Stimulated activated CD4-positive, alpha-beta T cell treated with anti-CD3 and anti-CD28 coated beads, Interleukin-2, amount 100 ng/mL, for 24 hours (primary cell): ENCODE measurements around the gene TBC1D22A.
A peak's percentile ranks its signal among the peaks of the same experiment; 100 is the strongest.

ENCODE experiments used
- DNase-seq, 2 donors: peaks; one replicate each; pipeline ENCODE4 v3.0.0-alpha.2; 2020

The TBC1D22A gene

DNA sequence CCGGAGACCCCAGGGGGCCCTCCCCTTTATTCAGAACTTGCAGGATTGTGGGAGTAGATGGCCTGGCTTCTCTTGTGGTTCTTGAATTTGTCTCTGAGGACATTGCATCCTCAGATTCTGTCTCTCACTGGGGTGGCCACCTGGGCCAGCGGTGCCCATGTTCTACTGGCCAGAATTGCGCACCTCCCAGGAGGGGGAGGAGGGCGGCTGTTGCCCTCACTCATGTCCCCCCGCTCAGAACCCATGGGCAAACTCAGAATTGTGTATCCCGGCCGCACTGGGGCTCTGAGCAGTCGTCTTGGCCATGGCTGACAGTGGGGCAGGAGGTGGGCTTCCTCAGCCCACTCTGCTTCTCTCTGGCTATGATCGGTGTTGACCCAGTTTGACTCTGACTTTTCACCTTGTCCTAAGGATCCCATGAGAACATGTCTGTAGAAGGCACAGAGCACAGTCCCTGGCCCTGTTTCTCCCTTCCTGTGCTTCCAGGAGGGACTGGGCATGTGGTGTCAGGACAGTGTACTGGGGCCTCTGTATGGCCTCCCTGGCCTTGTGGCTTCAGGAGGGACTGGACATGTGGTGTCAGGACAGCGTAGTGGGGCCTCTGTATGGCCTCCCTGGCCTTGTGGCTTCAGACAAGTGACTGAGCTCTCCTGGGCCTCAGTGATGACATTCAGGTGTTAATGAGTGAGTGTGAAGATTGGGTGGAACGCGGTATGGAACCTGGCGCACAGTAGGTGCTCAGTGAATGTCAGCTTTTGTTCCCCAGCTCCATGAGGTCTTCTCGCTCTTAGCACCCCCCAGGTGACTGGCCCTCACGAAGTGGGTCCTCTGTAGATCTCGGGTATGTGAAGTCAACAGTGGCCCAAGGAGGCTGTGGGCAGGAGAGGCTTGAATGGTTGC lies 99.3 kb downstream of the TBC1D22A start:
- DNase-seq: no peak

DNA sequence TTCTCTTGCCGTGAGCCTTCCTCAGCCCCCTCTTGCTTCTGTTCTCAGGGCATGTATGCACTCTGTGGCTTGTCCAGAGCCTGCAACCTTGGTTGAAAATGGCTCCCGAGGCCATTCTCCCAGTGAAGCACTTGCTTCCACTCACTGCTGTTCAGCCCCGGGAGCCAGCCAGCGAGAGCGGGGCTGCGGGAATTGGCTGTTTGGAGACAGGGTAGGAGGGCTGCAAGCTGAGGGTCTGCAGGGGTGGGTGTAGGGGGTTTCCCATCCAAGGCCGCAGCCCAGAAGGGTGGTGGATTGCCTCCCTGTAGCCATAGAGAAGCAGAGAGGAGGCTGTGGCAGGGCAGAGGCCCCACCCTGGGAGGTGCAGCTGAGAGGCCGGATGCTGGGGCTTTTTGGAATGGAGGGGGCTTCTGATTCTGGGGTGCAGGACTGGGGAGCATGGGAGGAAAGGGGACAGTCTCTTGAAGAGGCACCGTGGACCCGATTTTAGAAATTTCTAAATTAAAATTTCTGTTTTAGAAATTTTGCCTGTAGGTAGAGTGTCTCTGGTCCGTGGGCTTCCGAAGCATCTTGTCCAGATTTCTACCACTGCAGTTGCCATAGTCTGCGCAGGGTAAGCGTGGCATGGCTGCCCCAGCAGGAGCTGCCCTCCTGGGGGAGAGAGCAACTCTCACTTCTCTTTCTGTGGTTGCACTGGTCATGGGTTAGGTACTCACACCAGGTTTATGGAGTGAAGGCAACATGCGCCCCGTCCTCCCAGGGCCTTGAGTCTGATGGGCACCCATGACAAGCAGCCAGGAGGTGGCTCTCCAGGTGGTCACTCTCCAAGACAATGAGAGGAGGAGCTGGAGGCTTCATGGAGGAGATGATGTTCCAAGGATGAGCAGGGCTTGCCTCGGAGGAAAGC lies 100.2 kb downstream of the TBC1D22A start:
- no peak for DNase-seq

DNA sequence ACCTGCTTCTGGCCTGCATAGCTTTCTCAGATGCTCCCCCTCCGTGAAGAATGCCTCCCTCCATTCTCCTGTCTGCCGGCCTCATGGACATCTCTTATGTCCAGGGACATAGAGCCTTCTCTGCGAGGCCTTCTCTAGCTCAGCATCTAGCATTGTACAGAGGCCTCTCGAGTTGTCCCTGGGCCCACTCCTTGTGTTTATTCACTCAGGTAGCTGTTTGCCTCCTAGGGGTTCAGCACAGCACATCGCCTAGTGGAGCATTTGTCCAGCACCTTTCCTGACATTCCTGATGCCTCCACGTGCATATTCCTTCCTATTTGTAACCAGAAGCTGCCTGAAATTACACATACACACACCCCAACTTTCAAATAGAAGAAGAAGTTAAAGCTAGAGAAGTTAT lies 101.3 kb downstream of the TBC1D22A start:
- no peak for DNase-seq

DNA sequence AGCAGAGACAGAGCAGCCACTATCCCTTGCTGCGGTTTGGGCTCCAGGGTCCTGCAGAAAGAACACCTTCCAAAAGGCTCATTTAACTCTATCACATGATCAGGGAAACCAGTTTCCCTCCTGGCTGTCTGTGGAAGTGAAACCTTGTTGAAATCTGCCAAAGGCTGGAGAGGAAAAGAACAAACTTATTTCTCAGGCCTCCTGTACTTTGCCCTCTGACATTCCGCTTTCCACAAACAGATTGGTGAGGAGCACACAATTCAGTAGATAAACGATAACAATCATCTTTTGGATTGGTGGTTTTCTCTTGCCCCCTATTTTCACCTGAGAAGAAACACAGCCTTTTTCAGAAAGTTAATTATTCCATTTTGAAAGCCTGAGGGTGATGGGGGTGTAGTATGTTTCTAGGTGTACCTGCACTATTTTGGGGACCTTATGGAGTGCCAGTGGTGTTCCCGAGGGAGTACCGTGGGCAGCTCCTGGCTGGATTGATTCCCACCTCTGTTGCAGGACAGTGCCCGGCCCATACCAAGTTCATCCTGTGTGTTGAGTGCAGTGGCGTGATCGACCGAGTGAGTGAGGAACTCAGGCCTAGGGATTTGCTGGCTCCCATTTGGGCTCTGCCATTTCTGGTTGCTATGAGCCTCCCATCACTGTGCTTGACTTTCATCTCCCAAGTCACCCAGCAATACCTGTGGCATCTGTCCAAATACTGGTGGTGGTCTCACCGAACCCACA lies 102.0 kb downstream of the TBC1D22A start:
- no peak for DNase-seq

DNA sequence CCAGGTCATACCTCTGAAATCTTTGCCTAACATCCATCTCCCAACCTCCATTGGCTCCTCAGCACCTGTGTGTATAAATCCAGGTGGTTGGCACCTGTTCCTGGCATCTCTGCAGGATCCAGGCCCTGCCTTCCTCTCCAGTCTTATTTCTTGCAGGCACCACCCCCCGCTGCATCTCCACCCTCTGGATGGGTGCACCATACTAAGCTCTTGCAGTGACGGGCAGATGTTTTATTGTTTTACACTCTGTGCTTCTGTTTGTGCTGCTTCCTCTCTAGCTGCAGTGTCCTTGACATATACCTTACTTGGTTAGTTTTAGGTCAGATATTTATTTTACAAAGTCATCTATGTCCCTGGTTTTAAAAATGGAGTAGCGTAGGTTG lies 102.6 kb downstream of the TBC1D22A start:
- DNase-seq: no peak

DNA sequence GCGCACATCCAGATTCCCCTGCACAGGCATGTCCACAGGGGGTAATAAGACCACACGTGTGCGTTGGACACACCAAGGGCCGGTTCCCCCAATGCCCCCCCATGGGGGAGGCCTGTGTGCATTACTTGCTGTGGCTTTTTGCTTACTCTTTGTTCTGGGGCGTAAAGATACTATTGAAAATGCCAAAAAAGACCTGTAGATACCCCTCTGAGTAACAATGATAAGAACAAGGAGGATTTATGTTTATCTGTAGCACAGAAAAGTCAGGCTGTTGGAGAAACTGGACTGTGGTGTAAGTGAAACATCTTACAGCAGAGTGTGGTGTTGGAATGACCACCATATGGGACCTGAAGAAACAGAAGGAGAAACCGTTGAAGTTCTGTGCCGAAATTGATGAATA lies 103.2 kb downstream of the TBC1D22A start:
- DNase-seq: no peak

DNA sequence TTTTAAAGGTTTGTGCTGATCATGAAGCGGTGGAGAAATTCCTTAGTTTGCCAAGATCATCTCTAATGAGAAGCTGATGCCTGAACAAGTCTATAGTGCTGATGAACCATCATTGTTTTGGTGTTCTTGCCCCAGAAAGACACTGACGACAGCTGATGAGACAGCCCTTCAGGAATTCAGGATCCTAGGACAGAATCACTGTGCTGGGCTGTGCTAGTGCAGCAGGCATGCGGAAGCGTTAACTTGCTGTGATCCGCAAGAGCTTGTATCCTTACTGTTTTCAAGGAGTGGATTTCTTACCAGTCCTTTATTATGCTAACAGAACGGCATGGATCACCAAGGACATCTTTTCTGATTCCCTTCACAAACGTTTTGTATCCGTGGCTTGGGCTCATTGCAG lies 104.1 kb downstream of the TBC1D22A start:
- no peak for DNase-seq

DNA sequence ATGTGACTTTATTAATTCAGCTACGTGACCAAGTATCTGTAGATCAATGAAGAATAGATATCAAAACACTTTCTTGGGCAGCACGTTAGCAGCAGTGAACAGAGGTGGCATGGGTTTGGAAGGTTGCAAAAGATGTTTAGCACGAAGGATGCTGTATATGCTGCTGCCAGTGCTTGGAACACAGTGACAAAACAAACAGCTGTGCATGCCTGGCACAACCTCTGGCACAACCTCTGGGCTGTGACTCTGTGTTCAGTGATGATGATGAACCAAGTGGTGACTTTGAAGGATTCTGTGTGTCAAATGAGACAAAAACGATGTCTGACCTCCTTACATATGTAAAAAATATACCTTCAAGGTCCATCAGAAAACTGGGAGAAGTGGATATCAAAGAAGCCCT lies 104.7 kb downstream of the TBC1D22A start:
- no peak for DNase-seq

DNA sequence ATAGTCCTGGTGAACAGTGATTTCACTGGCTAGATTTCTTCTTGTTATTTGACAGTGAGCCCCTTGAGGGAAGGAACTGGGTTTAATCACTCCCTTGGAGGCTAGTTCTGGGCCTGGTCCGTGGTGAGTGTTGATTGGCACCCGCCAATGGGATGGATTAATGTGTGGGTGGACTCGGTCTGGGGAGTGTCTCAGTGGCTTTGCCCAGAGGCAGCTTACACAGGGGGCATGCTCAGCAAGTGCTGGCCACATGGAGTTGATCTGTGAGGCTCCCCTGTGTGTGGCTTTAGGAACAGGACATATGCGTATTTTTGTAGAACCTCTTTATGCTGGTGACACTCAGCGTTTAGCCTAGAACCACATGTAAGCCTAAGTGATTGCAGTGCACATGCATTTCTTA lies 106.9 kb downstream of the TBC1D22A start:
- no peak for DNase-seq

DNA sequence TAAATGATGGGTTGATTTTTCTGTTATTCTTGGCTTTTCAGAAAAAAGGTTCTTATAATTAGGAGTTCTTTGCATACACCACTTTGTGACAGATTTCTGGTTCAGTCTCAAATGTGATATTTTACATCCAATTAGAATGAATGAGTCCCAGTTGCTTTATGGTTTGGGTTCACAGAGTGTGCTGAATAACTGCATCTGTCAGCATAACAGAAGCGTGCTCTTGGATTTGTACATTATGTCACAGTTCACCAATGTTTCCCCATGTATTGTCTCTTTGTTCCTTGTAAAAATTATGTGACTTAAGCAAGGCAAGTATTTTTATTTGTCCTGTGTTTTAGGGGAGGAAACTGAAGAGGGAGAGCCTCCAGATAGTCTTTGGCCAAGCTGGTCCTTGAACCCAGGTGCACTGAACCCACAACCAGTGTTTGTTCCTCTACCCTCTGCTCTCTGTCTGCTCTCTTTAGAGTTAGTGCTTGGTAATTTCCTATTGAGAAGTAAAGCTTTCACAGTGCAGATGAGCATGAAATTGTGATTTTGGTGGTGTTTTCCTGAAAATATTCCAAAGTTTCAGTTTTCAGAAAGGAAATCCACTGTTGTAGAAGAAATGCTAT lies 107.5 kb downstream of the TBC1D22A start:
- no peak for DNase-seq

DNA sequence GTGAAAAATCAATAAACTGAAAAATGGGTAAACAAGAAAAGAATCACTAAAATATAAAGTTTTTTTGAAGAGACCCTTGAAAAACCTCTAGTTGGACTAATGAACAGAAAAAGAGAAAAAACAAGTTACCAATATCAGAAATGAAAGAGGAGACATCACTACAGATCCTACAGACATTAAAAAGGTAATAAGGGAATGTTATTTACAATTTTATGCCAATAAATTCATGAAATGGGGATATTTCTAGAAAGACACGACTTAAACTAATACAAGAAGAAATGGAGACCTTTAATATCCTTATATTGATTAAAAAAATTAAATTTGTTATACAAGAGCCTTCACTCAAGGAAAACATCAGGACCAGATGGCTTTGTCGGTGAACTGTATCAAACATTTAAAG lies 109.4 kb downstream of the TBC1D22A start:
- DNase-seq: no peak

DNA sequence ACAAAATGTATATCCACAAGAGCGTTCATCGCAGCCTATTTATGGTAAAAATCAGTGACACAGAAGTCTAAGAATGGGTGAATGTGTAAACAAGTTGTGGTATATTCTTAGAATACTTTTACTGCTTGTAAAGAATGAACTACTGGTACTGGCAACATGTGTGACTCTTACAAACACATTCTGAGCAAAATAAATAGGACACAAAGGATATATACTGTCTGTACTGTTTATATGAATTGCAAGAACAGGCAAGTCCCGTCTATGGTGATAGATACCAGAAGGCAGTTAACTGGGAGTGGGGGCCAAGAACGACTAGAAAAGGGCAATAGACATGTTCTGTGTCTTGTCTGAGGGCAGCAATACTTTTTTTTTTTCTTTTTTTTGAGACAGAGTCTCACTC lies 112.6 kb downstream of the TBC1D22A start:
- no peak for DNase-seq

DNA sequence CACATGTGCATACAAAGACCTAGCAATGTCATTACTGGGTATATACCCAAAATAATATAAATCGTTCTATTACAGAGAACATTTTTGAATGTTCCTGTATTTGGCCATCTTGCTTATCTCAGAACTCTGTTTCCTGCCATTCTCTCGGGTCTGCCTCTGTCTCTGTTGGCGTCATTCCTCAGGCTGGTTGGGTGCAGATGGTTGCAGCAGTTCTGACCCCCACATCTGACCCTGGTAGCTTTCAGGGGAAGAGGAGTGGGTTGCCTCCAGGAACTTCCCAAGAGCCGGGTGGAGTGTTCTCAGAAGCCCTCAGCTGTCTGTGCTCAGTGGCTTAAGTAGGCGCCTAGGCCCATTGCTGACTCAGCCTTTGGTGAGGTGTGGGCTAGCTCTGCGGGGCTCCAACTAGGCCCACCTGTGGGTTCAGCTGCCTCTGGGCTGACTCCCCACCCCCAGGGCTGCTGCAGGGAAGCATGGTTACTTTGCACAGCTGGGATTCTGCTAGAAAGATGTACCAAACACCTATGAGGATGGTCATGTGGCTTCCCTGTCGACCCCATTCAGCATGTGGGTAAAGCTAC lies 114.0 kb downstream of the TBC1D22A start:
- no peak for DNase-seq

DNA sequence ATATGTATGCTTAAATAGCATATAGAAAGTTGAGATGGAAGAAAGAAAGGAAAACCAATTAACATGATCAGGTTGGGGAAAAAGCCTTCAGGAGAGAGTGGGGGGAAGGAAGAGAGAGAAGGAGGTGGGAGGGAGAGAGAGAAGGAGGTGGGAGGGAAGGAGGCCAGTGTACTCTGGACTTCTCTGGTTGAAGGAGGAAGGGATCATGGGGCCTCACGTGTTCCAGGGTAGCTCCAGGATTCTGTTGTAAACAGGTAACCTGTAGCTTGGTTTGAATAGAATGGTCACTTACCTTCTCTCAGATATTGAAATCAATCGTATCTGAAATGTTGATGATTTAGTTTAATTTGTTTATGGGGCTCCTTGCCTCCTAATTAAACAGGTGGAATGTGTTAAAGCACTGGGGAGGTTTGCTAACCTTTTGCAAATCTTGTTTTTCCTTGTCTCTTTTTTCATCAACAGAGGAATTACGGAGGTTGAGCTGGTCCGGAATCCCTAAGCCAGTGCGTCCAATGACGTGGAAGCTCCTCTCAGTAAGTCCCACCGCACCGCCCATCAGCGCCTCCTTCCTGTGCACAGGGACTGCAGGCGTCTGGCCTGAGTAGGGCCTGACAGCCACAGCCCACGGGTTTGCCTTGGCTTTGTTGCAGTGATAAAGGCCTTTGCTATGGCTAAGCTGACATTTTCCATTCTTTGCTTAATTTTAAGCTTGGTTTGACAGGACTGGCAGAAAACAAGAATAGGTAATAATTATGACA lies 115.9 kb downstream of the TBC1D22A start:
- DNase-seq: no peak

DNA sequence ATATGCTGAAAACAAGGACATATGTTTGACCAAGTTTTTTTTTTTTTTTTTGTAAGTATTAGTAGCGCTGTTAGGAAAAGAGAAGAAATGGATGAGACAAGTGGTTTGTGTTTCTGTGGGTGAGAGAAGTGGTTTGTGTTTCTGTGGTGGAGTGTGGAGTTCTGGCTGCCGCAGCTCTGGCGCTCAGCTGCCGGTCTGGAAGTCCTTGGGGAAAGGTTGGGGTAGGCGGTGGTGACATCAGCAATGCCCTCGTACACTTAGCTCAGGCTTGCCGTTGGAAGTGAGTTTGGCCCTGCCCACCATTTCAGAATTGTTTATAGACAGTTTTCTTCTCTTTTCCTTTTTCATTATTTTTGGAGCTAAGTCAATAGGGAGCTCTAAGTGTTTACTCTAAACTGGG lies 116.6 kb downstream of the TBC1D22A start:
- no peak for DNase-seq

DNA sequence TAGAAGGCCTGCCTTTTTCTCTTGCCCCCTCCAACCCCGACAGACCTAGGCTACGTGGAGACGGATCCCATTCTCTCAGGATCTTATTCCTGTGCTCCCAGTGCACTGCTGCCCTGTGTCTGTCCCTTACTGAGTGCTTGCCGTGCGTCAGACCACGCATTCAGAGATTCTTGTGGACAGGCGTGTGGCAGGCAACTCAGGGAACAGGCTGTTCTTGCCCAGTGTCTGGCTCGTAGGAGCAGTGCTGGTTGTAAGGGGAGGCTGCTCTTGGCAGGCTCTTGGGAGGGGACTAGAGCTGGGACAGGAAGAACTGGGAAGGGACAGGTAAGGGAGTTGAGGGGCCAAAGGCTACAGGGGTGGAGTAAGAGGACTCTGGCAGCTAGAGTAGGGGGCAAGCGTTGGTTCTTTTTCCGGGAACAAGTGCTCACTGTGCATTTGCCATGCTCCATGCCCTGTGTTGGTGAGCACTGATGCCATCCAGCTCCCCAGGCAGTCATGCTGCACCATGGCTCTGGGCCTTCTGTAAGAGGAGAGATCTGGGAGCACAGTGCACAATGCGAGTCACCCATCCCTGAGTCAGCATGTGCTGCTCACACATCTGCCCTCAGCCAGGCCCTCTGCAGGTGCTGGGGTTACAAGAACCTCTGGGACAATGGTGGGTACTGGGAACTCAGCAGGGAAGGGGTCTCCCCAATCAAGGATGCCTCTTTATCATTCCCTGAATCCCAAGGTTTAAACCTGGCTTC lies 119.1 kb downstream of the TBC1D22A start:
- peak in 1 of 2 donors; percentile 6 for DNase-seq

DNA sequence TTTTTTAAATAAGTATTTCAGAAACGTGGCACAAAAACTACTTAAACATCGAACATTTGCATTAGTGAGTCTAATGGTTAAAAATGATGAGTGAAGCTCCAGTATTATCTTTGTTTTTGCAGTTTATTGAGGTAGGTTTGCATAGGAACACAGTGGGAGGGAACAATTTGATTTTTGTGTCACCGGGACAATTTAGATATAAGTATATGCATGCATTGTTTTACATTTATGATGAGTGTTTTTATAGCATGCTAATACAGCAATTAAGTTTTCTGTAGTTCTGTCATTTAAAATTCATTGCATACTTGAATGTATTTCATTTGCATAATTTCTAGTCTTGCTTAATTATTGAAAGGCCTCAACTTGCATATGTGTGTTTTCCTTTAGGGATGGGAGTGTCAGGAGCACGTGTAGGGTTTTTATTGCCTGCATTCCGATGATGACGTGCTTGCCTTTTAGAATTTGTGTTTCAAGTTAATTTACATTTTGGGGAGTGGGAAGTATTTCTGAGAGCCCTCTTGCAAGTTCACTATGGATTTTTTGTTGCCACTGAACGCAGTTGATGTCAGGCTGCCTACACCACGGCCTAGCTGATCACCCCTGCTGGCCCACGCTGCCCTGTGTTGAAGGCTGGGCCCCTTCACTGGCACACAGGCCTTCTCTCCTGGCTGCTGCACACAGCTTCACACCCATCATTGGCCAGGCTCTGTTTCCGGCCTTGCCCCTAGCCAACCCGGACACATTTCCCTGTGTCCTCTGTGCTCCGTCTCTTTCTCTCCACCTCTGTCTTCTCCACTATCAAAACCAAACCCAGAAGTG lies 120.9 kb downstream of the TBC1D22A start:
- DNase-seq: no peak

DNA sequence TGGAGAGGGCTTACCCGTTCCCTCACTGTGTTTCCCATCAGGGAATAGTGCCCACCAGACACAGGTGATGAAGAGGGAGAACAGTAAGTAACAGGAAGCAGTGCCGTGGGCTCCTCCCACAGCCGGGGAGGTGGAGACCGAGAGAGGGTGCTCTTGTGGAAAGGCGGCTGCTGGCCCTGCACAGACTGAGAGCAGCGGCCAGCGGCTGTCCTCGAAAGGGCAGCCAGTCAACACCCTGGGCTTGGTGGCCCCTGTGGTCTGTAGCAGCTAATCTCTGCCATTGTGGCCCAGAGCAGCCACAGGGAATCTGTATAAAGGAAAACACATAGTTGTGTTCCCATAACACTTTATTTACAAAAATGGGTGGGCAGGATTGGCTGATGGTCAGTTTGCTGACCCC lies 121.9 kb downstream of the TBC1D22A start:
- no peak for DNase-seq

DNA sequence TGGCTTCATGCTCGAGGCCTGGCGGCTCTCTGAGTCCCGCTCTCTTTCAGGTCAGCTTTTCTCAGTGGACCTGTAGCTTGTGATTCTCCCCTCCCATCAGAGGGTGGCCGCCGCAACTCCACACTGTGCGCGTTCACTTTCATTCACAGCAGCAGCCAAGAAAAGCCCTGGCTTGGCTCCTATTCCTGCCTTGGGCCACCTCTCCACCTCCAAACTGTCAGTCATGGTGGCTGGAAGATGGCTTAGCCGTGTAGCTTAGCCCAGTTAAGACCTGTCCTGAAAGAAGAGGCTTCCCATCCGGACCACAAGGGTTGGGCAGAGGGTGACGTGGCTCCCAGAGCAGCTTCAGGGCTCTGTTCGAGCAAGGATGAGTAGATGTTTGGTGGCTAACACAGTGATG lies 125.5 kb downstream of the TBC1D22A start:
- DNase-seq: no peak

DNA sequence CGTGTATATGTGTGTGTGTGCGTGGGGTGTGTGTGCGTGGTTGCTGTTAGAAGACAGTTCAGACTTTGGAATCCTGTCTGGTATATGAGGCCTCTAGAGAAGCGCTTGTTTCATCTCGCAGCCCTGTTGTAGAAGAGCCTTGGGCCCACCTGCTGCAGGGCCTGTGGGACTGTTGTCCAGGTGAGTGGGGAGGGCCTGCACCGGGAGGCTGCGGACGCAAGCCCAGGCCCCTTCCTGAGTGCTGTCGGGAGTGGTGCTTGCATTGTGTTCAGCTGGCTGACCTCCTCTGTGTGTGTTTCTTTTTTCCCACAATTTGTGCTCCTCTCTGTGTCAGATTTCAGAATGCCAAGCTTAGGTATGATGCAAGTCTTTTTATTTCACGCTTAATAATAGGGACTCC lies 128.4 kb downstream of the TBC1D22A start:
- DNase-seq: no peak
